Right cardiac atrium (tissue), 5 donors: ENCODE results near the gene EFCAB7. TPM values are rescaled to one million over a fixed set of nuclear protein-coding genes. Genes with fewer than 3 reads are reported as not detected.

Experiments
- ATAC-seq, 2 donors: fragments of 200-7000 bp; cut with Tn5 transposase; one replicate each; pipeline versions ENCODE4 v1.8.0 to v1.9.1; 2020; ENCODE audit warnings: moderate library complexity in 2 of 2, mild to moderate bottlenecking in 1 of 2
- DNase-seq, 3 donors: peaks; one replicate each; pipeline ENCODE4 v3.0.0-alpha.2; 2020
- H3K27ac ChIP-seq: one replicate; pipeline ENCODE4 v1.5.1; 2013; ENCODE audit warnings: mild to moderate bottlenecking, low read length, control low read depth, moderate library complexity
- H3K27me3 ChIP-seq: one replicate; pipeline ENCODE4 v1.6.1; 2013; ENCODE audit not compliant: control insufficient read depth, insufficient read depth
- H3K4me1 ChIP-seq: one replicate; pipeline ENCODE4 v1.6.1; 2013; ENCODE audit warnings: low read length; ENCODE audit not compliant: control insufficient read depth, insufficient read depth
- H3K4me3 ChIP-seq: one replicate; pipeline ENCODE4 v1.5.1; 2013; ENCODE audit warnings: low read length, control low read depth
- H3K9me3 ChIP-seq: one replicate; pipeline ENCODE4 v1.6.1; 2013; ENCODE audit warnings: low read length; ENCODE audit not compliant: control insufficient read depth
- WGBS: extraction: QIAGEN DNeasy Blood & Tissue Kit; methylation state at CpG from one replicate; pipeline ENCODE4 v1.1.7; 2013; 5-methylcytosine and 5-hydroxymethylcytosine counted together
- intact Hi-C, 4 donors: fragments of 100-400 bp; cut with DNase I; formaldehyde crosslinking; loops; one replicate each; pipeline versions ENCODE4 v1.11.0 to v1.14.0; 2022 to 2023
- long read RNA-seq, 4 donors: library from polyadenylated mRNA; unstranded; transcript quantifications; one replicate each; pipeline ENCODE4 v2.0.0, GENCODE V29; 2020 to 2021
- polyA plus RNA-seq: library from polyadenylated mRNA; stranded (reverse); fragments of 200-250 nt; gene quantifications from one replicate; pipeline ENCODE4 v1.2.3, GENCODE V29; 2013
- total RNA-seq, 4 donors: library from RNA; stranded (reverse); fragmentation: NEBNext Ultra II Directional; extraction: Animal tissue kit (Norgen Biotek cat#: 25700); gene quantifications; one replicate each; pipeline ENCODE4 v1.2.1, GENCODE V29; 2021
- donor health status: healthy with polysubstance abuse.
- donor health status: DM: no; HTN: yes; CAD: no.
- donor health status: DM: no; HTN: no; CAD: no.
- donor health status: DM: no; HTN: yes; CAD: no; lungs with severe emphysema.
- donor health status: DM: yes; HTN: yes; CAD: no.

EFCAB7 gene, protein sequence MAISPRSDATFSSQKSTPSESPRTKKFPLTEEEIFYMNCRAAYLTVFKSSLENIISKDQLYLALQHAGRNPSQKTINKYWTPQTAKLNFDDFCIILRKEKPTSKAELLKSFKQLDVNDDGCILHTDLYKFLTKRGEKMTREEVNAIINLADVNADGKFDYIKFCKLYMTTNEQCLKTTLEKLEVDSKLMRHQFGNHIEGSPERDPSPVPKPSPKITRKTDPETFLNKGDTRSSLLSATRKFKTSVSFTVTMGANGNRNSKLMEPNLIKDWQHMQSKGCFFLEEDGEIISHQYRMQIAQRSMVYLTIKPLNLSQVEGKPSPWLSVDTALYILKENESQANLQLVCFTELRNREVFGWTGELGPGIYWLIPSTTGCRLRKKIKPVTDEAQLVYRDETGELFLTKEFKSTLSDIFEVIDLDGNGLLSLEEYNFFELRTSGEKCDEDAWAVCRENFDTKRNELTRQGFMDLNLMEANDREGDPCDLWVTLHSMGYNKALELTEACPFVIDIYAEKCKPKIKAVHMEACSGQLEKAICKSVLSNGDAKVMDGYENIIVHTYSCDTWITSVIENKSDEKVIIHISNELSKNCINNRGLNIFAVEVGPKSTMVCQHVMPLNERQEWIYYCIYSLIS
- total RNA-seq (10 to 100 TPM in 3 of 4 donors, 1 to 10 TPM in 1; 6.4 to 16.7 (median 13.0) TPM), polyA plus RNA-seq (11.0 TPM)
- long read RNA-seq, donor 1, transcript EFCAB7-201 (14 exons, 2,313 nt), result major isoform, 11 of 21 reads
- long read RNA-seq, donor 1, partial matches to known transcripts, result 2 of 21 reads
- long read RNA-seq, donor 1, other reads (novel, unspliced or antisense), result 8 of 21 reads
- long read RNA-seq, donor 2, transcript EFCAB7-201 (14 exons, 2,313 nt), result major isoform, 10 of 11 reads
- long read RNA-seq, donor 2, partial matches to known transcripts, result 0 of 11 reads
- long read RNA-seq, donor 2, other reads (novel, unspliced or antisense), result 1 of 11 reads
- long read RNA-seq, donor 3, transcript EFCAB7-201 (14 exons, 2,313 nt), result major isoform, 14 of 27 reads
- long read RNA-seq, donor 3, partial matches to known transcripts, result 1 of 27 reads
- long read RNA-seq, donor 3, other reads (novel, unspliced or antisense), result 12 of 27 reads
- long read RNA-seq, donor 4, transcript EFCAB7-201 (14 exons, 2,313 nt), result major isoform, 5 of 7 reads
- long read RNA-seq, donor 4, partial matches to known transcripts, result 0 of 7 reads
- long read RNA-seq, donor 4, other reads (novel, unspliced or antisense), result 2 of 7 reads

DNA sequence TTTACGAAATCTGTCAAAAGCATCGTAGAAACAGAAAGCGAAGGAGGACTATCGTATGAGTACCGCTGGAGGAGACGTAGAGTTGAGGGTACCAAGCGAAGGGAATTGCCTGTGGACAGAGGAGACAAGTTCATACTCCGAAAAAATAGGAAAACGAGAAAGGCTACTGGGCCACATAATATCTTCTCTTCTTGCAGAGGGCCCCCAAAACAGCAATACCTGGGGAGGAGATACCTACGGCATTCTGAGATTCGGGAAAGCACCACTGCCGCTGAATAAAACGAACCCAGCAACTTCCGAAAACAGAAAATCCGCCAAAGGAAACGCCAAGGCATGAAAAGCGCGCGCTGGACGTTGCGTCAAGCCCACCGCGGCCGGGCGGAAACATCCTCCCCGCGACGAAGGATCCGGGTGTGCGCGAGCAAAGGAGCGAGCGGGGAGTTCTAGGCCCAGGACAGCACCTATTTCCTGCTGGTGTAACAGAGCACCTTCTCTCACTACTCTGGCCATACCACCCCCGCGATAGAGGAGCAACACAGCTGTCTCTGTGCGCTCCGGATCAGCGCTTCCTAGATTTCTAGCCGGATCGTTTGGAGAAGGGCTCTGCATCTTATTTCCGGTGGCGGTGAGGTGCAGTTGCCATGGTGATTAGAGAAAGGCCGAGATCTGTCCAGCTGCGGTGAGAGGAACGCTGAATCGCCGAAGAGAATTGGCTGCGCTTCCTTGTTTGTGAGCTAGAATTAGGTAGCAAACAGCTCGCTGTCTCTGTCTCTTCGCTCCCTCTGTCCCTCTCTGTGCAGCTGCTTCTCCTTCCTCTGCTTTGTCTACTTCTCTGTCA, at the start of gene EFCAB7, which contains the start of gene ITGB3BP:
EFCAB7 (plus strand) TSS at position 635 of the 838 bp plus-strand sequence. CDS start 2,048 bp downstream, outside the sequence.
ITGB3BP (minus strand) TSS at position 335 of the 838 bp plus-strand sequence; CDS start at position 243, 92 bp downstream.
- Histone ChIP-seq H3K27me3 (no peaks in the 10 kb centered on the region), H3K27ac (peak within 1 kb of the TSS; percentile 91), H3K4me3 (peak within 1 kb of the TSS; percentile 95), H3K4me1 (no peaks in the 10 kb centered on the region), H3K9me3 (no peaks in the 10 kb centered on the region)
- ATAC-seq, result peak; percentile 95 to 97
- intact Hi-C loops, result no loop called here
- DNase-seq, result peak; percentile 78 to 90 (median 89)
- WGBS, result under 1% methylated on average over 50 of the region's 50 CpGs

- Histone ChIP-seq H3K27ac (no peak overlapping the region), H3K27me3 (no peaks in the 10 kb centered on the region), H3K4me1 (no peaks in the 10 kb centered on the region), H3K9me3 (no peaks in the 10 kb centered on the region), H3K4me3 (no peak overlapping the region)
- ATAC-seq, result no peak
- intact Hi-C loops, result no loop called here
- WGBS, result 92% methylated on average over 7 of the region's 7 CpGs
- DNase-seq, result no peak
Observed at GRCh38 chr1:63475761-63476160, 47.6 kb upstream of the EFCAB7 start.

- no peaks in the 10 kb centered on the region for H3K9me3 ChIP-seq
- no peaks in the 10 kb centered on the region for H3K4me1 ChIP-seq
- H3K27me3 ChIP-seq, result no peaks in the 10 kb centered on the region
- DNase-seq (no peak), ATAC-seq (no peak)
- no peak overlapping the region for H3K27ac ChIP-seq
- no peak overlapping the region for H3K4me3 ChIP-seq
- WGBS, result 76% methylated on average over 1 of the region's 1 CpG
- intact Hi-C loops, result no loop called here
Observed at GRCh38 chr1:63480057-63480456, 43.3 kb upstream of the EFCAB7 start.

DNA sequence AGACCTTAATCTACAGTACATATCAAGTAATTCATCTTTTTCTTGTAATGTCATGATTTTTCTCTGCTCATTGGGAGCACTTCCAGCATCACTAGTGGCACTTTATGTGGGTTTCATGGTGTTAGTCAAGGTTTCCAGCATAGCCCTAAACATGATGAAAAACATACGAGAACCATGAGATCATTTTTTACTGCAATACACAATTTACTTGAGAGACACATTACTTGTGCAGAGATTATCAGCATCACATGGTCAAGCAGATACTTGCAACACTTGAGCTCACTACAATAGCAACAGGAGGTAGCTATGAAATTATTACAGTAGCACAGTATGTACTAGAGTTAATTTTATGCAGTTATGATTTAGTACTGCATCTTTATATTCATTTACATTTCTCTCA, 36.7 kb upstream of the EFCAB7 start:
- whole genome bisulfite sequencing, result 66% methylated on average over 1 of the region's 1 CpG
- peak; percentile 64 to 67 for ATAC-seq
- intact Hi-C loops, result no loop called here
- H3K4me1 ChIP-seq, result no peaks in the 10 kb centered on the region
- DNase-seq, result no peak
- no peaks in the 10 kb centered on the region for H3K27me3 ChIP-seq
- no peak overlapping the region for H3K4me3 ChIP-seq
- no peaks in the 10 kb centered on the region for H3K9me3 ChIP-seq
- no peak overlapping the region for H3K27ac ChIP-seq

GRCh38 chr1:63487336-63488065, 35.8 kb upstream of the EFCAB7 start:
- Histone ChIP-seq H3K9me3 (no peaks in the 10 kb centered on the region), H3K27ac (no peak overlapping the region), H3K4me1 (no peaks in the 10 kb centered on the region), H3K4me3 (peak overlapping the region; percentile 65), H3K27me3 (no peaks in the 10 kb centered on the region)
- ATAC-seq (peak; percentile 77 to 85), DNase-seq (no peak)
- intact Hi-C loops, result no loop called here
- 55% methylated on average over 8 of the region's 8 CpGs for WGBS

DNA sequence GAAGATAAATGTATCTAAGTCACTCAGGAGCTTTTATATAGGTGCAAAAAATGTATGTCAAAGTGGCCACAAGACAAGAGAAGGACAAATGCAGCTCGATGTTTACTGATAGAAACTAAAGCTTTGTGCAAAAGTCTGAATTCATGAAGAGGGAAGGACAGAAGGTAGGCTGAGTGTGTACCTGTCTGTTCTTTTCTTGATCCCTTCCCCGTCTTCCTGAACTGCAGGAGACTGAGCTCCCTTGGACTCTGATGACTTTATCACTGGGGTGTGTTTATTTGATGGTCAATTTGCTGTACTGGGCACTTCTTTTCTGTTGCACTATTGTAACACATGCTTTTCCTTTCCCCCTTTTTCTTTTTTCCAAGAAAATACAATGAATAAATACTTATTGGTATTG, 25.7 kb upstream of the EFCAB7 start:
- H3K27me3 ChIP-seq, result no peaks in the 10 kb centered on the region
- no peak overlapping the region for H3K27ac ChIP-seq
- no peaks in the 10 kb centered on the region for H3K9me3 ChIP-seq
- WGBS, result 98% methylated on average over 2 of the region's 2 CpGs
- no peak for DNase-seq
- intact Hi-C loops, result no loop called here
- no peaks in the 10 kb centered on the region for H3K4me1 ChIP-seq
- ATAC-seq, result no peak
- H3K4me3 ChIP-seq, result no peak overlapping the region

DNA sequence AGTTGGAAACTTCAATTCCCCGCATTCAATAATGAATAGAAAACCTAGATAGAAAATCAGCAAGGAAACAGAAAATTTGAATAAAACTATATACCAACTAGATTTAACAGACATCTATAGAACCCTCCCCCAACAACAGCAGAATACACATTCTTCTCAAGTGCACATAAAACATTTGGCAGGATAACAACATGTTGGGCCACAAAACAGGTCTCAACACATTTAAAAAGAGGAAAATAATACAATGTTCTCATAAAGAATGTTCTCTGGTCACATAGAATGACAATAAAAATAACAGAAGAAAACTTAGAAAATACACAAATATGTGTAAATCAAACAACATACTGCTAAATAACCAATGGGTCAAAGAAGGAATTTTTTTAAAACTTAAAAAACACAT, 25.2 kb upstream of the EFCAB7 start:
- H3K27me3 ChIP-seq, result no peaks in the 10 kb centered on the region
- WGBS, result 46% methylated on average over 1 of the region's 1 CpG
- intact Hi-C loops, result no loop called here
- no peak for ATAC-seq
- no peak overlapping the region for H3K27ac ChIP-seq
- H3K4me3 ChIP-seq, result no peak overlapping the region
- DNase-seq, result no peak
- no peaks in the 10 kb centered on the region for H3K4me1 ChIP-seq
- no peaks in the 10 kb centered on the region for H3K9me3 ChIP-seq

DNA sequence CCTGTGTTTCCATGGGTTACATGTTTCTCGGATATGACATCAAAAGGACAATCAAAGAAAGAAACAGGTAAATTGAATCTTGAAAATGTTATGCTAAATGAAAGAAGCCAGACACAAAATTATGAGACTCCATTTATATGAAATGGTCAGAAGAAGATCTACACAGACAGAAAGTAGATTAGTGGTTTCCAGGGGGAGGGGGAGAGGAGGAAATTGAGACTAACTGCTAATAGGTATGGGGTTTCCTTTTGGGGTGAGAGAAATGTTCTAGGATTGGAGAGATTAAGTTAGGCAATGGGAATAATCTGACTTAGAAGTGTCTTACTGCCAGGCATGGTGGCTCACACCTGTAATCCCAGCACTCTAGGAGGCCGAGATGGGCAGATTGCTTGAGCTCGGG, 22.1 kb upstream of the EFCAB7 start:
- no peaks in the 10 kb centered on the region for H3K4me1 ChIP-seq
- ATAC-seq, result no peak

GRCh38 chr1:63506782-63507181, 16.5 kb upstream of the EFCAB7 start:
- Histone ChIP-seq H3K27ac (no peak overlapping the region), H3K4me3 (no peak overlapping the region), H3K27me3 (no peaks in the 10 kb centered on the region), H3K4me1 (no peaks in the 10 kb centered on the region), H3K9me3 (no peaks in the 10 kb centered on the region)
- DNase-seq (no peak), ATAC-seq (peak in 1 of 2 donors; percentile 55)
- intact Hi-C loops, result no loop called here

More for the DNA sequence above, 22.1 kb upstream of the EFCAB7 start:
- no peak overlapping the region for H3K27ac ChIP-seq
- intact Hi-C loops, result no loop called here
- DNase-seq, result no peak
- H3K9me3 ChIP-seq, result no peaks in the 10 kb centered on the region
- 94% methylated on average over 3 of the region's 3 CpGs for WGBS
- H3K4me3 ChIP-seq, result no peak overlapping the region
- H3K27me3 ChIP-seq, result no peaks in the 10 kb centered on the region
